Measurements from ENCODE around the gene ARHGAP28.

Gene ARHGAP28

DNA sequence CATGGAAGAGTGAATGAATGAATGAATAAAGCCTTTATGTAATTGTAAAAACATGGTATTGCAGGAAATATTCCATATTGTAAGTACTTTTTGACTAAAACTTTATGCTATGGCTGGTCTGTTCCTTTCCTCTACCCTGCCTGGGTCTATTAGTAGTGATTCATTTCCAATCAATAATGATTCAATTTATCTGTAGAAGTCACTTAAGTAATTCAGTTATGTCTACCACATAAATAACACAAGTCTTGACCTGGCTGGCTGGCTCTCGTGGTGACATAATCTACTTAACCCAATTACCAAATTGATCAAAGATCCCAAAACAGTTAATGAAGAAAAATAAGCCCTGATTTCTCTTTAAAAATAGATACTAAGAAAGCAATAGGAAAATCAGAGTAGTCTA is 7.8 kb upstream of the ARHGAP28 start:
- TF ChIP-seq CREB1 (IDR thresholded peaks at IDR 0.05; ENCODE audit: low read depth) = no peak
- TF ChIP-seq NFIC (IDR thresholded peaks at IDR 0.05) = no peak
- no peak for TF ChIP-seq TCF12 (IDR thresholded peaks at IDR 0.05; ENCODE audit: low read depth)
- TF ChIP-seq, protein P1, sequence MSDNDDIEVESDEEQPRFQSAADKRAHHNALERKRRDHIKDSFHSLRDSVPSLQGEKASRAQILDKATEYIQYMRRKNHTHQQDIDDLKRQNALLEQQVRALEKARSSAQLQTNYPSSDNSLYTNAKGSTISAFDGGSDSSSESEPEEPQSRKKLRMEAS (IDR thresholded peaks at IDR 0.05) = no peak
- no peak for TF ChIP-seq RAD21 (IDR thresholded peaks at IDR 0.05; ENCODE audit: low read depth)
- no peak for TF ChIP-seq REST (IDR thresholded peaks at IDR 0.05; ENCODE audit: low read depth)
- TF ChIP-seq EP300 (IDR thresholded peaks at IDR 0.05; ENCODE audit: borderline replicate concordance) = no peak
- no peak for TF ChIP-seq USF1 (IDR thresholded peaks at IDR 0.05)
- no peak for TF ChIP-seq CEBPB (IDR thresholded peaks at IDR 0.05)
- TF ChIP-seq EGR1 (IDR thresholded peaks at IDR 0.05) = no peak
- no peak for TF ChIP-seq YY1 (IDR thresholded peaks at IDR 0.05; ENCODE audit: low read depth)
- no peak for TF ChIP-seq TAF1 (IDR thresholded peaks at IDR 0.05; ENCODE audit: low read depth)
- TF ChIP-seq TEAD4 (IDR thresholded peaks at IDR 0.05) = no peak
- no peak for TF ChIP-seq FOXM1 (IDR thresholded peaks at IDR 0.05; ENCODE audit: borderline replicate concordance, low read depth)
- no peak for TF ChIP-seq ZBTB7A (IDR thresholded peaks at IDR 0.05; ENCODE audit: low read depth)

DNA sequence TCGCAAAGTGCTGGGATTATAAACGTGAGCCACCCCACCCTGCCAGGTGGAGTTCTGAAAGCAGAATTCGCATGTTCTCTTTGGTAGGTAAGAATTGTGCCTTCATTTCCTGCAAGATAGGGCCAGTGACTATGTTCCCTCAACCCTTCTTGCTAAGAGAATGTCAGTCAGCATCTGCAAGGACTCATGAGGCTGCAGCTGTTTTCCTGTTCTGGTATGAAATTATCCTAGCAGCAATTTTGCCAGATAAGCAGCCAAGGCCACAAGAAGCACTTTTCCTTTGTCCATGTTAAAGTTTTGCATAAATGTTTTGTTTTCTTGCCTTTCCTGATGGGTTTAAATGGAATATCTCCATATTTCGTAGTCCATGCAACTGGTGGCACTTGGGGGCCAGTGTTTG is 6.8 kb upstream of the ARHGAP28 start:
- TF ChIP-seq, protein P1 (IDR thresholded peaks at IDR 0.05) = no peak
- TF ChIP-seq TEAD4 (IDR thresholded peaks at IDR 0.05) = no peak
- TF ChIP-seq EP300 (IDR thresholded peaks at IDR 0.05; ENCODE audit: borderline replicate concordance) = no peak
- no peak for TF ChIP-seq YY1 (IDR thresholded peaks at IDR 0.05; ENCODE audit: low read depth)
- TF ChIP-seq TCF12 (IDR thresholded peaks at IDR 0.05; ENCODE audit: low read depth) = no peak
- TF ChIP-seq REST (IDR thresholded peaks at IDR 0.05; ENCODE audit: low read depth) = no peak
- TF ChIP-seq ZBTB7A (IDR thresholded peaks at IDR 0.05; ENCODE audit: low read depth) = no peak
- TF ChIP-seq EGR1 (IDR thresholded peaks at IDR 0.05) = no peak
- no peak for TF ChIP-seq TAF1 (IDR thresholded peaks at IDR 0.05; ENCODE audit: low read depth)
- TF ChIP-seq RAD21 (IDR thresholded peaks at IDR 0.05; ENCODE audit: low read depth) = no peak
- TF ChIP-seq CREB1 (IDR thresholded peaks at IDR 0.05; ENCODE audit: low read depth) = no peak
- TF ChIP-seq FOXM1 (IDR thresholded peaks at IDR 0.05; ENCODE audit: borderline replicate concordance, low read depth) = no peak
- TF ChIP-seq NFIC (IDR thresholded peaks at IDR 0.05) = no peak

GRCh38 chr18:6724331-6724730 is 5.2 kb upstream of the ARHGAP28 start:
- TF ChIP-seq CREB1 (IDR thresholded peaks at IDR 0.05; ENCODE audit: low read depth) (no peak), TCF12 (IDR thresholded peaks at IDR 0.05; ENCODE audit: low read depth) (no peak), USF1 (IDR thresholded peaks at IDR 0.05) (no peak), CEBPB (IDR thresholded peaks at IDR 0.05) (no peak), EGR1 (IDR thresholded peaks at IDR 0.05) (no peak)
- TF ChIP-seq, protein P1 (IDR thresholded peaks at IDR 0.05) = no peak

DNA sequence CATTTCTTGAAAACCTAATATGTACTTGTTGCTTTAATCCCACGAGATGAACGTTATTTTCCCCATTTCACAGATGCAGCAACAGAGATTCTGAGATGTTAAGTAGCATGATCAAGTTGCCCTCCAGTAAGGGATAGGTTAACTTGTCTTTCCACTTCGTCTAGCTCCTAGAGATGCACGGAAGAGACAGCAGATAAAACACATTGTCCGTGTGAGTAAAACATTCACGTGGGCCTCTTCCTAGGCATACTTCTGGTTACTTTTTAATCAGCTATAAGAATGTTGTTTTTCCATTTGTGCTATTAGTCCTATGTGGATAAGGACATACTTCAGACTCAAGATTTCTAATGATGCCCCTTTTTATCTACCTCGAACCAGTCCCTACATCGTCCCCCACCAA is 1.2 kb upstream of the ARHGAP28 start:
- TF ChIP-seq FOXM1 (IDR thresholded peaks at IDR 0.05; ENCODE audit: borderline replicate concordance, low read depth) (no peak), NFIC (IDR thresholded peaks at IDR 0.05) (no peak), TAF1 (IDR thresholded peaks at IDR 0.05; ENCODE audit: low read depth) (no peak), EGR1 (IDR thresholded peaks at IDR 0.05) (no peak), TCF12 (IDR thresholded peaks at IDR 0.05; ENCODE audit: low read depth) (no peak), CREB1 (IDR thresholded peaks at IDR 0.05; ENCODE audit: low read depth) (no peak), USF1 (IDR thresholded peaks at IDR 0.05) (no peak), TEAD4 (IDR thresholded peaks at IDR 0.05) (no peak), CEBPB (IDR thresholded peaks at IDR 0.05) (no peak), RAD21 (IDR thresholded peaks at IDR 0.05; ENCODE audit: low read depth) (no peak), EP300 (IDR thresholded peaks at IDR 0.05; ENCODE audit: borderline replicate concordance) (no peak), ZBTB7A (IDR thresholded peaks at IDR 0.05; ENCODE audit: low read depth) (no peak), YY1 (IDR thresholded peaks at IDR 0.05; ENCODE audit: low read depth) (no peak), REST (IDR thresholded peaks at IDR 0.05; ENCODE audit: low read depth) (no peak)
- TF ChIP-seq, protein P1 (IDR thresholded peaks at IDR 0.05) = no peak
